A549 (cell line): ENCODE measurements around the gene ARVCF.

Source experiments
- JUN ChIP-seq, 2 experiments: fragments of >200 bp; sonication (Bioruptor Twin); formaldehyde crosslinking; IDR thresholded peaks; 2 replicates in 1 of 2; 3 replicates in 1 of 2; pipeline ENCODE4 v1.6.1; 2016 to 2017
- RAD21 ChIP-seq, 2 experiments: fragments of >200 bp in 1 of 2; sonication (Bioruptor Twin) in 1 of 2; formaldehyde crosslinking in 1 of 2; IDR thresholded peaks in 1 of 2; conservative IDR thresholded peaks in 1 of 2; 2 replicates in 1 of 2; 3 replicates in 1 of 2; pipeline ENCODE4 v1.6.1; 2012 to 2018; ENCODE audit warnings: inconsistent platforms in 1 of 2
- ZC3H11A ChIP-seq: fragments of 450-650 bp; IDR thresholded peaks from 2 replicates; pipeline ENCODE4 v1.6.1; 2014; ENCODE audit warnings: antibody characterized with exemption, mild to moderate bottlenecking
- TF ChIP-seq, protein P1 (sequence below): IDR thresholded peaks from 2 replicates; pipeline ENCODE4 v1.6.1; 2012
- TF ChIP-seq, protein P2 (sequence below): fragments of >200 bp; sonication (Bioruptor Twin); formaldehyde crosslinking; IDR thresholded peaks from 3 replicates; pipeline ENCODE4 v1.5.1; 2016
- TF ChIP-seq, protein P3 (sequence below): IDR thresholded peaks from 2 replicates; pipeline ENCODE4 v1.6.1; 2012; ENCODE audit warnings: low read depth, borderline replicate concordance

DNA sequence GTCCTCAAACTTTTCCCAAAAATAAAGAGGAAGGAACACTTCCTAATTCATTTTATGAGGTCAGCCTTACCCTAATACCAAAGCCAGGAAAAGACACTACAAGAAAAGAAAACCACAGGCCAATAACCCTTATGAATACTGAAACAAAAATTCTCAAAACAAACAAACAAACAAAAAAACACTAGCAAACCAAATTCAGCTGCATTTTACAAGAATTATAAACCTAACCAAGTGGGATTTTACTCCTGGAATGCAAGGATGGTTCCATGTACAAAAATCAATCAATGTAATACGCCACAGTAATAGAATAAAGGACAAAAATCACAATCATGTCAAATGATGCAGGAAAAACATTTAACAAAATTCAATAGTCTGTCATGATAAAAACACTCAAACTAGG lies 13.3 kb downstream of the ARVCF start:
- no peak for TF ChIP-seq JUN (IDR thresholded peaks at IDR 0.05)
- TF ChIP-seq, protein P1, sequence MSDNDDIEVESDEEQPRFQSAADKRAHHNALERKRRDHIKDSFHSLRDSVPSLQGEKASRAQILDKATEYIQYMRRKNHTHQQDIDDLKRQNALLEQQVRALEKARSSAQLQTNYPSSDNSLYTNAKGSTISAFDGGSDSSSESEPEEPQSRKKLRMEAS, result no peak
- TF ChIP-seq, protein P2, sequence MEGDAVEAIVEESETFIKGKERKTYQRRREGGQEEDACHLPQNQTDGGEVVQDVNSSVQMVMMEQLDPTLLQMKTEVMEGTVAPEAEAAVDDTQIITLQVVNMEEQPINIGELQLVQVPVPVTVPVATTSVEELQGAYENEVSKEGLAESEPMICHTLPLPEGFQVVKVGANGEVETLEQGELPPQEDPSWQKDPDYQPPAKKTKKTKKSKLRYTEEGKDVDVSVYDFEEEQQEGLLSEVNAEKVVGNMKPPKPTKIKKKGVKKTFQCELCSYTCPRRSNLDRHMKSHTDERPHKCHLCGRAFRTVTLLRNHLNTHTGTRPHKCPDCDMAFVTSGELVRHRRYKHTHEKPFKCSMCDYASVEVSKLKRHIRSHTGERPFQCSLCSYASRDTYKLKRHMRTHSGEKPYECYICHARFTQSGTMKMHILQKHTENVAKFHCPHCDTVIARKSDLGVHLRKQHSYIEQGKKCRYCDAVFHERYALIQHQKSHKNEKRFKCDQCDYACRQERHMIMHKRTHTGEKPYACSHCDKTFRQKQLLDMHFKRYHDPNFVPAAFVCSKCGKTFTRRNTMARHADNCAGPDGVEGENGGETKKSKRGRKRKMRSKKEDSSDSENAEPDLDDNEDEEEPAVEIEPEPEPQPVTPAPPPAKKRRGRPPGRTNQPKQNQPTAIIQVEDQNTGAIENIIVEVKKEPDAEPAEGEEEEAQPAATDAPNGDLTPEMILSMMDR, result no peak
- TF ChIP-seq RAD21 (conservative IDR thresholded peaks at IDR 0.05 in 1 of 2, IDR thresholded peaks at IDR 0.05 in 1 of 2), result no peak
- TF ChIP-seq, protein P3, sequence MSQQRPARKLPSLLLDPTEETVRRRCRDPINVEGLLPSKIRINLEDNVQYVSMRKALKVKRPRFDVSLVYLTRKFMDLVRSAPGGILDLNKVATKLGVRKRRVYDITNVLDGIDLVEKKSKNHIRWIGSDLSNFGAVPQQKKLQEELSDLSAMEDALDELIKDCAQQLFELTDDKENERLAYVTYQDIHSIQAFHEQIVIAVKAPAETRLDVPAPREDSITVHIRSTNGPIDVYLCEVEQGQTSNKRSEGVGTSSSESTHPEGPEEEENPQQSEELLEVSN, result no peak
- no peak for TF ChIP-seq ZC3H11A
